SK-N-SH treated with all-trans-retinoic acid at 6 μM for 48 hours (cell line): ENCODE data around the gene PRSS56.

Experiments
- ARNTL ChIP-seq: fragments of 450-650 bp; formaldehyde crosslinking; IDR thresholded peaks from 2 replicates; pipeline ENCODE4 v1.5.0; 2020; ENCODE audit warnings: low read depth, mild to moderate bottlenecking, moderate library complexity, borderline replicate concordance
- RARB ChIP-seq: fragments of 250-450 bp; sonication (Bioruptor Pico); IDR thresholded peaks from 2 replicates; pipeline ENCODE4 v1.8.0; 2021; ENCODE audit warnings: mild to moderate bottlenecking, moderate library complexity
- SNAI2 ChIP-seq: fragments of 250-450 bp; sonication (Bioruptor Pico); IDR thresholded peaks from 2 replicates; pipeline ENCODE4 v1.5.0; 2020; ENCODE audit warnings: mild to moderate bottlenecking, moderate library complexity
- ZFP3 ChIP-seq: fragments of 250-450 bp; sonication (Bioruptor Pico); IDR thresholded peaks from 2 replicates; pipeline ENCODE4 v1.5.0; 2020; ENCODE audit warnings: mild to moderate bottlenecking, moderate library complexity
- ZFP30 ChIP-seq: fragments of 450-650 bp; formaldehyde crosslinking; IDR thresholded peaks from 2 replicates; pipeline ENCODE4 v1.5.0; 2022; ENCODE audit warnings: mild to moderate bottlenecking, moderate library complexity

DNA sequence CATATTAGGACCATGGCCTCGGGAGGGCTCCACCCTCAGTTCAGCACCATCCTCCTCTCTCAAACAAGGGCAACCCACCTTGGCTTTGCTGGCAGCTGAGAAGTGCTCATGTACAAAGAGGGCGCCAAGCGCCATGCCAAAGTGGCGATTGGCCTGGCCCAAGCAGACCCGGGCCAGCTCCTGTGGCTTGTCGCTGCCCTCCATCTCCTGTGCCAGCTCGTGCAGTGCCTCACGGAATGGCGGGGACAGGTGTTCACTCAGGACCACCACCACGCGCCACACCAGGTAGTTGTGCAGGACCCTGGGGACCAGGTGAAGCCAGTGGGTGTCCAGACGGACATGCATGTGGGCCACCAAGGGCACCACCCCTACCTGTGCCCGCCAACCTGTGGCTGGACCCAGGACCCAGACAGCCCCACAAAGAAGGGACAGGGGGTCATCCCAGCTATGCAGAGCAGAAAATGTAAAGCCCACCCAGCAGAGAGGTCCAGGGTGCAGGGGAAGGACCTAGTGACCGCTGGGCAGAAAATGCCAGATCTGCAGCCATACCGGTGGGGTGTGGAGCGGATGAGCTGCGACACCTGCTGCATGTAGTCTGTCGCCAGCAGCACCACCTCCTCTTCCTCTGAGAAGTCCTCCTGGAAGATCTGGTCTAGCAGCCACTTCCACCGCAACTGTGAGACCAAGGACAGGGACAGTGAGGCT is 36.1 kb upstream of the PRSS56 start:
- TF ChIP-seq RARB (CRISPR knock-in tag) (no peak), ZFP3 (CRISPR knock-in tag) (no peak), SNAI2 (CRISPR knock-in tag) (no peak), ARNTL (no peak), ZFP30 (CRISPR knock-in tag) (no peak)
